Fibroblast of peridontal ligament (primary cell): ENCODE measurements around the gene APBB3.
"Not testable (repeated sequence)": the region's sequence is repeated elsewhere in the genome, so short reads cannot be mapped to it uniquely, and the experiment has no call there.

Source experiments
- DNase-seq: peaks from one replicate; pipeline ENCODE4 v3.0.0-alpha.2; 2010; ENCODE audit errors: extremely low read depth

APBB3 gene

GRCh38 chr5:140564196-140565023 is at the start of gene APBB3, which contains the start of gene SLC35A4:
TSS of gene APBB3 (minus strand) at chr5:140564598. CDS start at chr5:140564245, 353 bp downstream.
TSS of gene SLC35A4 (plus strand) at chr5:140564828. CDS start at chr5:140567170, 2,342 bp downstream.
- DNase-seq = peak; percentile 99

GRCh38 chr5:140611020-140611521 is 46.7 kb upstream of the APBB3 start:
- no peak for DNase-seq

- DNase-seq = no peak
Measured at GRCh38 chr5:140609126-140609525, 44.7 kb upstream of the APBB3 start.

GRCh38 chr5:140608722-140609121 is 44.3 kb upstream of the APBB3 start:
- no peak for DNase-seq

- DNase-seq = no peak
Measured at GRCh38 chr5:140607031-140607430, 42.6 kb upstream of the APBB3 start.

- DNase-seq = no peak
Measured at GRCh38 chr5:140605879-140606278, 41.5 kb upstream of the APBB3 start.

- DNase-seq = no peak
Measured at GRCh38 chr5:140603734-140604133, 39.3 kb upstream of the APBB3 start.

GRCh38 chr5:140603446-140603698 is 39.0 kb upstream of the APBB3 start:
- not testable (repeated sequence) for DNase-seq

- DNase-seq = no peak
Measured at GRCh38 chr5:140602147-140602546, 37.7 kb upstream of the APBB3 start.

- no peak for DNase-seq
Measured at GRCh38 chr5:140600096-140600495, 35.7 kb upstream of the APBB3 start.

- no peak for DNase-seq
Measured at GRCh38 chr5:140598836-140599235, 34.4 kb upstream of the APBB3 start.

GRCh38 chr5:140596321-140596741 is 31.9 kb upstream of the APBB3 start:
- no peak for DNase-seq

- no peak for DNase-seq
Measured at GRCh38 chr5:140595538-140596300, 31.3 kb upstream of the APBB3 start.

- no peak for DNase-seq
Measured at GRCh38 chr5:140594169-140594568, 29.8 kb upstream of the APBB3 start.

GRCh38 chr5:140593070-140593469 is 28.7 kb upstream of the APBB3 start:
- DNase-seq = not testable (repeated sequence)

- peak; percentile 22 for DNase-seq
Measured at GRCh38 chr5:140591747-140592372, 27.5 kb upstream of the APBB3 start.

- no peak for DNase-seq
Measured at GRCh38 chr5:140590861-140591260, 26.5 kb upstream of the APBB3 start.

- peak; percentile 56 for DNase-seq
Measured at GRCh38 chr5:140588311-140589070, 24.1 kb upstream of the APBB3 start.

- DNase-seq = peak; percentile 38
Measured at GRCh38 chr5:140587495-140587894, 23.1 kb upstream of the APBB3 start.

GRCh38 chr5:140579188-140579747 is 14.9 kb upstream of the APBB3 start:
- DNase-seq = not testable (repeated sequence)

GRCh38 chr5:140576776-140577201 is 12.4 kb upstream of the APBB3 start:
- DNase-seq = no peak
